CD4-positive, alpha-beta T cell treated with Interleukin-4 for 1 hour (primary cell): ENCODE measurements around the gene TNFRSF6B.
A peak's percentile ranks its signal among the peaks of the same experiment; 100 is the strongest.
"Not testable (repeated sequence)": the region's sequence is repeated elsewhere in the genome, so short reads cannot be mapped to it uniquely, and the experiment has no call there.

Experiments used
- DNase-seq, 2 donors: peaks; one replicate each; pipeline ENCODE4 v3.0.0-alpha.2; 2020 to 2022

TNFRSF6B gene, protein sequence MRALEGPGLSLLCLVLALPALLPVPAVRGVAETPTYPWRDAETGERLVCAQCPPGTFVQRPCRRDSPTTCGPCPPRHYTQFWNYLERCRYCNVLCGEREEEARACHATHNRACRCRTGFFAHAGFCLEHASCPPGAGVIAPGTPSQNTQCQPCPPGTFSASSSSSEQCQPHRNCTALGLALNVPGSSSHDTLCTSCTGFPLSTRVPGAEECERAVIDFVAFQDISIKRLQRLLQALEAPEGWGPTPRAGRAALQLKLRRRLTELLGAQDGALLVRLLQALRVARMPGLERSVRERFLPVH

GRCh38 chr20:63696628-63697356, at the start of gene TNFRSF6B:
Gene TNFRSF6B (plus strand): TSS chr20:63696652. CDS start chr20:63696768, 116 bp downstream.
- no peak for DNase-seq

DNA sequence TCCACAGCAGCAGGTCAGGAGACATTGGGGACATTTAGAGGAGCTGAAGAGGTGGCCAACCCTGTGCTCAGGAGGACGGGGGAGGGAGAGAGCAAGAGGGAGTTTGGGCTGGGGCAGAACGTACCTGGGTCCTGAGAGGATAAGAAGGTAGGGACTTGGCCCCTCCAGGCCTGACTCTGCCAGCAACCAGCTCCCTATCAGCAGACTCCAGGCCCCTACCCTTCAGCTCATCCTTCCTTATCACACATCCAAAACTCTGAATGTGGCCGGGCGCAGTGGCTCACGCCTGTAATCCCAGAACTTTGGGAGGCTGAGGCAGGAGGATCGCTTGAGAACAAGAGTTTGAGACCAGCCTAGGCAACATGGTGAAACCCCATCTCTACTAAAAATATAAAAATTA, 48.3 kb upstream of the TNFRSF6B start:
- no peak for DNase-seq

DNA sequence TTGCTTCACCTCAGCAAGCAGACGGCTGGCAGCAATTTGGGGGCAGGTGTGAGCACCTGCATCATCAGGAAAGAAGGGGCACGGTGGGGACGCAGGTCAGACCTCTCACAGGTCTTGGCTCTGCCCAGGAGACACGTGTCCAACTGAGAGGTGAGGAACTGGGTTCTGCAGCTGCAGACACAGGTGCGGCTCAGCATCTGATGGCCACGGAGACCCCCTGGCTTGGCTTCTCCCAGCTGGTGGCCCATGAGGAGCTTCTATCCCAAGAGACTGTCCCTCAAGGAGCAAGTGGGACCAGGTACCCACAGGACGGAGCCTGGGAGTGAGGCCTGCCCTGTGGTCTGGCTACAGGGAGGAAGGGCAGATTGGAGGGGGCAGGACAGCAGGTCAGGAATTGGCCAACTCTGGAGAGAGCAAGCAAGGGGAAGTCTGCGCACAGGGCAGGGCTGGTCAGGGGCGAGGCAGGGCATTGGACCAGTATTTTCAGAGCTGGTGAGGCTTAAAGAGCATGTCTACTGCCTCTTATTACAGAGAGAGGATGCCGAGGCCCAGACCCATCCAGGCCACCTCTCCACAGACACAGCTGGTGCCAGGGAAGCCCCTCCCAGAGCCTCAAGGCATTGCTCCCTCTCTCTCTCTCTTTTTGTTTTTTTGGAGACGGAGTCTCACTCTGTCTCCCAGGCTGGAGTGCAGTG, 47.4 kb upstream of the TNFRSF6B start:
- DNase-seq, result no peak

GRCh38 chr20:63650486-63650885, 46.0 kb upstream of the TNFRSF6B start:
- DNase-seq, result not testable (repeated sequence)

- DNase-seq, result no peak
Measured at GRCh38 chr20:63651942-63652191, 44.6 kb upstream of the TNFRSF6B start.

- peak in 1 of 2 donors; percentile 46 for DNase-seq
Measured at GRCh38 chr20:63652192-63652980, 44.1 kb upstream of the TNFRSF6B start.

GRCh38 chr20:63653041-63653973, 43.1 kb upstream of the TNFRSF6B start, which contains the start of gene STMN3:
Gene STMN3 (minus strand): TSS chr20:63653424. CDS start chr20:63653345, 79 bp downstream.
- DNase-seq, result peak; percentile 66 to 77

GRCh38 chr20:63653974-63654668, 42.3 kb upstream of the TNFRSF6B start:
- DNase-seq, result no peak

DNA sequence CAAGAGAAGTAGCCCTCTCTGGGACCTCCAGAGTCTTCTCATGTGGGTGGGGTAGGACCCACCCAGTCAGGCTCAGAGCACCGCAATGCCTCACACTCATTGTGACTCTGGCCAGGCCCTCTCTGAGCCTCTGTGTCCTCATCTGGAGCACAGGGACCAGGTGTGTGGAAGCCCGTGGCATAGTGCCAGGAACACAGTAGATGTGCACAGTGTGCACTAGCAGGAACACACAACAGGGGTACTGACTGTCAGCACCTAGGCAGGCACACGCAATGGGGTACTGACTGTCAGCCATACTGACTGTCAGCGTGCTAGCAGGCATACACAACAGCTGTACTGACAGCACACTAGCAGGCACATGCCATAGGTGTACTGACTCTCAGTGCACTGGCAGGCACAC, 41.2 kb upstream of the TNFRSF6B start:
- DNase-seq, result no peak

DNA sequence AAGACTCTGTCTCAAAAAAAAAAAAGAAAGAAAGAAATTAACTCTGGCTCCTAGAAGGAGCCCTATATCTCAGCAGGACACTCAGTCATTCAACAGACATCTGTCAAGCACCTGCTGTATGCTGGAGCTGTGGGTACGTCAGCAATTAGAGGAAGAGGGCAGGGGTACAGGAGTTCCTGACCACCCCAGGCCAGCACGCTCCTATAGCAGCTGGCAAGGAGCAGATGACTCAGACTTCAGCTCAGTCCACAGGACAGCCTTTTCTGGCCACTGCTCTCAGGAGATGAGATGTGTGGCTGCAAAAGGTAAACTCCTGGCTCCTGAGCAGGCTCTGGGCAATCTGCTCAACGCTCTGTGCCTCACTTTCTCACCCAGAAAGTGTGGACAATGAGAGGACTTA, 40.0 kb upstream of the TNFRSF6B start:
- no peak for DNase-seq

DNA sequence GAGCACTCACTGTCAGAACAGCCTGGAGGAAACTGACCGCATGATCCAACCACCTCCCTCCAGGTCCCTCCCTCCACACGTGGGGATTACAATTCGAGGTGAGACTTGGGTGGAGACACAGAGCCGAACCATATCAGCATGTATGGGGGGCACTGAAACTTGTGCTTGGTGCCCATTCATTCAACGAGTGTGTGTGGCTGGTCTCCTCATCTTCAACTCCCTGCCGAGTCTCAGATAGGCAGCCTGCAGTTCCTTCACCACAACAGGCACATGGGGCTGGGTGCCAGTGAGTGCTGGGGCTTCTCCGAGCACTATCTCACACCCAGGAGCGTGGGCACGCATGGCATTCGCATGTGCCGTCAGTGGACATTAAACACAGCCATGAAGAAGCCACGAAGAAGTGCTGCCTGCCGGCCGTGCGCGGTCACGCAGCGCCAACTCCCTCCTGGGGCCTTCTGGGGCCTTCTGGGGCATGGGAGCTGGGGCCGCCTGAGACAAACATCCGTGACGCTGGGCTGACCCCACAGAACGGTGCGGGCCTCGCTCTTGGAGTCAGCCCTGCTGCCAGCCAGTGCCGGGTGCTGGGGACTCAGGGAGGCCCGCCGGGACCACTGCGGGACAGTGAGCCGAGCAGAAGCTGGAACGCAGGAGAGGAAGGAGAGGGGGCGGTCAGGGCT, 39.1 kb upstream of the TNFRSF6B start:
- DNase-seq, result no peak

DNA sequence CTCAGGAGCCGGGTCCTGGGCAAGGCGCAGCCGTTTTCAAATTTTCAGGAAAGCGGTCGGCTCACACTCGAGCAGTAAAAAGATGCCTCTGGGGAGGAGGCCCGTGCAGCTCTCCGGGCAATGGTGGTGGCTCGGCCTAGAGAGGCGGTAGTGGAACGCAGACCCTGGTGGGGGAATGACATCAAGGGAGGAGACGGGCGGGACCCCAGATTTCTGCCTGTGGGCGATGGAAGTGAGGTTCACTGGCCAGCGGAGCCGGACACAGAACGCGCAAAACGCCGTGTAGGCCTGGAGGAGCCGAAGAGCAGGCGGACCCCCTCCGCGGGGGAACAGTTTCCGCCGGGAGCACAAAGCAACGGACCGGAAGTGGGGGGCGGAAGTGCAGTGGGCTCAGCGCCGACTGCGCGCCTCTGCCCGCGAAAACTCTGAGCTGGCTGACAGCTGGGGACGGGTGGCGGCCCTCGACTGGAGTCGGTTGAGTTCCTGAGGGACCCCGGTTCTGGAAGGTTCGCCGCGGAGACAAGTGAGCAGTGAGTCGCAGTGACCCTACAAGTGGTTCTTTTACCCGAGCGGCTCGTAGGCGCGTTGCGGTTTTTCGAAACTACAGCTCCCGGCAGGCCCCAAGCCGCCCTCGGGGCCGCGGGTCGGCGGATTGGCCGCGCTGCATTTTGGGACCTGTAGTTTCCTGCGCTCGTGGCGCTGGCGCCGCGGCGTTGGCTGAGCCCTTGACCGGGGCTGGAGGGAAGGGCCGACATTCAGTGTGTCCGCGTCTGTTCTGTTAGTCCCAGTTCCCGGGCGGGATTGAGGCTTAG, 38.3 kb upstream of the TNFRSF6B start, which contains the start of gene RTEL1:
RTEL1 (plus strand) TSS at position 376 of the 812 bp plus-strand sequence. CDS start 1,091 bp downstream, outside the sequence.
- DNase-seq, result peak; percentile 86 to 90

- no peak for DNase-seq
Measured at GRCh38 chr20:63658749-63659187, 37.7 kb upstream of the TNFRSF6B start.

GRCh38 chr20:63659370-63659769, 37.1 kb upstream of the TNFRSF6B start:
- DNase-seq, result no peak

DNA sequence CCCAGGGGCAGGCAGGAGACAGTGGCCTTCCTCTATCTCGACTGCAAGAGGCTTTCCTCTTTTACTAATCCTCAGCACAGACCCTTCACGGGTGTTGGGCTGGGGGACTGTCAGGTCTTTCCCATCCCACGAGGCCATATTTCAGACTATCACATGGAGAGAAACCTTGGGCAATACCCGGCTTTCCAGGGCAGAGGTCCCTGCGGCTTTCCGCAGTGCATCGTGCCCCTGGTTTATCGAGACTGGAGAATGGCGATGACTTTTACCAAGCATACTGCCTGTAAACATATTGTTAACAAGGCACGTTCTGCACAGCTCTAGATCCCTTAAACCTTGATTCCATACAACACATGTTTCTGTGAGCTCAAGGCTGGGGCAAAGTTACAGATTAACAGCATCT, 36.3 kb upstream of the TNFRSF6B start:
- not testable (repeated sequence) for DNase-seq

GRCh38 chr20:63660622-63661021, 35.8 kb upstream of the TNFRSF6B start:
- no peak for DNase-seq

DNA sequence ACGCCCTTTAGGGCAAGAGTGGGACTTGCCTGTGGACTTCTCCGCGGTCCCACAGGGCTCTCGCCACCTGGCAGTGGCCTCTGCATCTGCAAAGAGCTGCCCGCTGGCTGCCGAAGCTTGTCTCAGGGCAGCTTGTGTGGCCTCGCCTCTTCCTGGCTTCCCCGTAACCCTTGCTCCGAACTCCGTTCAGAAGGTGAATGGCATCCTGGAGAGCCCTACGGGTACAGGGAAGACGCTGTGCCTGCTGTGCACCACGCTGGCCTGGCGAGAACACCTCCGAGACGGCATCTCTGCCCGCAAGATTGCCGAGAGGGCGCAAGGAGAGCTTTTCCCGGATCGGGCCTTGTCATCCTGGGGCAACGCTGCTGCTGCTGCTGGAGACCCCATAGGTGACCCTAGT, 35.3 kb upstream of the TNFRSF6B start:
- no peak for DNase-seq

GRCh38 chr20:63661959-63662812, 34.3 kb upstream of the TNFRSF6B start:
- DNase-seq, result no peak

DNA sequence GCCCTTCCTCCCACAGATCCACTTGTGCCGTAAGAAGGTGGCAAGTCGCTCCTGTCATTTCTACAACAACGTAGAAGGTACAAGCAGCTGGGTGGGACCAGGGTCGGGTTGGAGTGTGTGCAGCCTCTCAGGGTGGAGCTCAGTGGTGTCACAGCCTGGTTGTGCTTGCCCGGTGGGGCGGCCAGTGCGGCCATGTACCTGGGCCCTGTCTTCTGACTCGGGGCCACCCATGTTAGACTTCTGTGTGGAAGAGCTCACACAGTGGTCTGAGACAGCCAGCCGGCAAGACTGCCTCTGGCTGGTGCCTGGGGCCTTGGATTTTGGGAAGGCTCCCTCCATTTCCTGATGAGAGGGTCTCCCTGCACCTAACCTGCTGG, 33.7 kb upstream of the TNFRSF6B start:
- no peak for DNase-seq
